RPMI7951 (cell line): ENCODE data around the gene CATSPER2. TPM values are rescaled to one million over a fixed set of nuclear protein-coding genes. Genes with fewer than 3 reads are reported as not detected.
A peak's percentile ranks its signal among the peaks of the same experiment; 100 is the strongest.
"Not testable (repeated sequence)": the region's sequence is repeated elsewhere in the genome, so short reads cannot be mapped to it uniquely, and the experiment has no call there.

Experiments used
- DNase-seq: peaks from one replicate; pipeline ENCODE4 v3.0.0-alpha.2; 2012; ENCODE audit warnings: low read depth
- total RNA-seq: library from RNA; depleted of rRNA; stranded (reverse); fragments of >200 nt; shearing (Covaris generic); gene quantifications from 2 replicates; pipeline ENCODE4 v1.2.3, GENCODE V29; 2014; rRNA removed

The CATSPER2 gene
- 0.60 and 1.9 TPM in 2 replicates for total RNA-seq

DNA sequence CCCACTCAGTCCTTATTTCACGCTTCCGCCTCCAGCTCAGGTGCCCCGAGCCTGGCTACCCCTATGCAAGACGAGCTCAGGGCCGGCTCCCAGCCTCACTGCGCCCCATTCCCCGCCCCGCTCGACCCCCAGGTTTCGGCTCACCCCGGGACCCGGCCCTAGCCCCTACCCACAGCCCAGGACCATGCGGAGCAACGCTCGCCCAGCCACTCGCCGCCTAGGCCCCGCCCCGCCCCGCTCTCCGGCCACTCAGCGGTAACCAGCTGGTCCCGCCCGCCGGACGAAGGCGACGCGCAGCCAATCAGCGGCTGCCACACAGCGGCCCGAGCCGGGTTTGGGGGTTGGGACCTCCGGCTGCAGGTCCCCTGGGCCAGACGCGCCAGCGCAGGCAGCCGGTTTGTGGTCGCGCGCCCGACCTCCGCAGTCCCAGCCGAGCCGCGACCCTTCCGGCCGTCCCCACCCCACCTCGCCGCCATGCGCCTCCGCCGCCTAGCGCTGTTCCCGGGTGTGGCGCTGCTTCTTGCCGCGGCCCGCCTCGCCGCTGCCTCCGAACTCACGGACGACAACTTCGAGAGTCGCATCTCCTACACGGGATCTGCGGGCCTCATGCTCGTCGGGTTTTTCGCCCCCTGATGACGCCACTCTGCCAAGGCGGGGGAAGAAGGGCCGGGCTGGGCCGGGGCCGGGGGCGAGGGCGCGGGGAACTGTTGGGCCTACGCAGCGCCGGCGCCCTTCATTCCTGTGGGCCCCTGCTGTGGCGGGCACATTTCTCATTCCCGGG is at the start of gene CATSPER2:
Gene CATSPER2 (minus strand): TSS at position 196 of the 781 bp plus-strand sequence. CDS start 783 bp downstream, outside the sequence.
- no peak for DNase-seq

DNA sequence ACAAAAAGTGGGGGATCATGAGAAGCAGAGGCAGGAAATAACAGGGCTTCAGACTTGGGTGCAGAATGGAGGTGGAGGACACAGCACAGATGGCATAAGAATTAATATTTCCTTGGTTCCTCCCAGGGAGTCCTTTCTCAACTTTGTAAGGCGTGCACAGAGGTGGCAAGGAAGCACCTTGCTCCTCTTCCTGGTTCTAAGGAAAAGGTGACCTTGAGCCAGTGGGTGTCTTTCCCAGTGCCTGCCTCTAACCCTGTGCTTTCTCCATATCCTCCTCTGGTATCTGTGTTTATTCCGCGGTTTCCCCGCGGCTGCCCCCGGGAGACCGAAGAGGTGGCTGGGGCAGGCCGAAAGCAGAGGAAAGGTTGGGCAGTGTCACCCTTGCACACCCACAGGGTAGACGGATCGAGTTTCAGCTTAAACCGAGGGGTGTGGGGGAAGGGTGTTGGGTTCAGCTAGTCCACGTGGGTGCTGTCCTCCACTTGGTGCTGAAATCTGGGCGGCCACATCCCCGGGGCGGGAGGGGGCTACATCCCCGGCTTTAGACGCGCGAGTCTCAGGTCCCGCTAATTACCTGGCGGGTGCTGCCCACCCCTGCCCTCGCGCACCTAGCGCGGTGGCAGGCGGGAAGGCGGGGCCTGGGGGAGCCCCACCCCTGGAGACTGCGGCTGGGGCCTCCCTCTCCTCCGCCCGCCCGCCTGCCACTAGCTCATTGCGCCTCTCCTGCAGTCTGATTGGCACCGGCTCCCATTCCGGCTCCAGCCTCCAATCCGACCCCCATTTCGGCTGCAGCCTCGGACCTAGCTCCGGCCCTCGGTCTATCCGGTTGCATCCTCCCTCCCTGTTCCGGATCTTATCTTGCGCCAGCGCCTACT is 44.7 kb upstream of the CATSPER2 start, which contains the start of gene CKMT1A:
Gene CKMT1A (plus strand): TSS at position 712 of the 875 bp plus-strand sequence. CDS start 192 bp downstream, outside the sequence.
- not testable (repeated sequence) for DNase-seq

DNA sequence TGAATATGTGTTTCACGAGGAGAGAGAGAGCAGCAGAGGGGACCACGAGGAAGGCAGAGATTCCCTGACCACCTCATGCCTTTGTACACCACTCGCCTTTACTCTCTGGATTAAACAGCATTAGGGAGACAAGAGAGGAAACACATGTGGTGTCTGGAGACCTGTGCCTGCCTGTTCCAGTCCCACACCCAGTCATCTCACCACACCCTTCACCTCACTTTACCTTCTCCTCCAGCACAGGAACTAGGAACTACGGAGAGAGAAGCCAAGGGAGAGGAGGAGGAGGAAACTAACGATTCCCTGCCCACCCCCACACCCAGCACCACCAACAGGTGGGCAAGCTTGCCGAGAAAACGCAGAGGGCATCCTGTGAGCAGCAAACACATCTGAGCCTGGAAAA is 44.0 kb upstream of the CATSPER2 start:
- DNase-seq, result not testable (repeated sequence)

DNA sequence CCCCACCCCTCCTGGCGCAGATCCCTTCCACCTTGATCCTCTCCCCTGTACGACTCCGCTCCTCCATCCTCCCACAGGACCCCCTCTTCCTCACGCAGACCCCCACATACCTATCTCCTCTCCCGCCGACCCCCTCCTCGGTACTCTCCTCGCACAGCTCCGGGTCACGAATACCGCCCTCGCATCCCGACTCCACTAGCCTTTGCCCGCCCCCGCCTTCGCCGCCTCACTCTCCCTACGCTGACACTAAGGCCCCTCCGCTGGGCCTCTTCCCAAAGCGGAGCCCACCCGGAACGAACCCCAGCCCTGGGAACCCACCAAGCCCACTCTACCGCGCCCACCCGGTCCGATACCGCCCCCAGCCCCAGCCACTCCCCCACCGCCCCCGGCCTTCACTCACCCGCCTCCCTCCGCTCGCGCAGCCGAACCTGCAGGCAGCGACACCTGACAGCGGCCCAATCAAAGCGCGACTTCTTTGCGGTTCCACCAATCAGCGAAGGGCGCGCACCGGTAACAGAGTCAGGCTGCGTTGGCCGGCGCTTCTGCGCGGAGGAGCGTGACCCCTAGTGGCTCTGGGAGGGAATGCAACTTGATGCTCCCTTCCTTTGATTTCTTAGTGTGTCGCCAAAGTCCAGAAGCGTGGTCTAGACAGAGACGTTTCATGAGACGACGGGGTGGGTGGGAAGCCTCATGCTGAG is 41.1 kb upstream of the CATSPER2 start:
- not testable (repeated sequence) for DNase-seq

DNA sequence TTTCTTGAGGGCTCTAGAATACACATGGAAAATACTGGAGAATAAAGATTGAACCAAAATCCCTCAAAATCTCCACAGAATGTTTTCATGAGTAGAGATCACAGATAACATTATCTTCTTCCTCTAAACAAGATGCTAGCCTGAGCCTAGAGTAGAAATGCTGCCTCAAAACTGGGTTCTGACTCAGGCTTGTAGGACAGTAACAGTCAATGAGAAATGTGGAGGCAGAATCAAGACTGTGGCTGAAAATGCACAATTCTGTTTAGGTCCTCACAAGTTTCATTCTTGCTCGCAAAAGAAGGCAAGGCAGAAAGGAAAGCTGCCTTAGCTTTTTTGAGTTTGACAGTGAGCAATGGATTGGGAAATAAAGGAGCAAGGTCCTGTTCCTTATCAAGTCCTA is 25.5 kb upstream of the CATSPER2 start:
- DNase-seq, result not testable (repeated sequence)

DNA sequence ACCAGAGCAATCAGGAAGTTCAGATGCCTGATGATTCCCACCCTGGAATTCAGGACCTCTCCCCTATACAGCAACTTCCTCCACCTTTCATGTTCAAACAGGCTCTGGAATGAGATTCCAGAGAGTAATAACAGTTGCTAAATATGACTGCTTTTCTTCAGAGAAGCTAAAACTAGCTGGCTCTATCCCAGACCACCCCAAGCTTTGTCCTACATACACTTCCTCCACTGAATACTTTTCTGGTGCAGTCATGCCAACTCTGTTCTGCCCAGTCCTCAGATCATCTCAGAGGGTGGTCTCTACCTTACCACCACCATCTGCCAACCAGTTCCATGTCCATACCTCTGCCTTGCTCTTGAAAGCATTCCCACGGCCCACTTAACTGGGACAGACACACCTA is 17.5 kb upstream of the CATSPER2 start:
- DNase-seq, result not testable (repeated sequence)

DNA sequence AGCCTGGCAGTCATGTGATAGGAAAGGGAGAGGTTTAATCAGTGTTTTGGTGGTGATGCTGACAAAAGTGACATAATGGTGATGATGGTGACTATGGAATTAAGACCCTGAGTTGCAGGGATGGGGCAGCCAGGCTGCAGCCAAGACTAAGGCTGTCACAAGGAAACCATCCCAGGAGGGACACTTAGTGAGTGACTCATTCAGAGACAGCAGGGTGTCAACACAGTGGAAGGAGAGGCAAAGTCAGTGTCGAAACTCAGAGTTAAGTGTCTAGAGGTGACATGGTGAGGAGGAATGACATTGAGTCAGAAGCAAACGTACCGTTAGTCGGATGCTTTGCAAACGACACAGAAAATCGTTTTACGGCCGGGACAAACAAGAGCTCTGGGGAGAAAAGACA is 14.7 kb upstream of the CATSPER2 start:
- DNase-seq, result not testable (repeated sequence)

DNA sequence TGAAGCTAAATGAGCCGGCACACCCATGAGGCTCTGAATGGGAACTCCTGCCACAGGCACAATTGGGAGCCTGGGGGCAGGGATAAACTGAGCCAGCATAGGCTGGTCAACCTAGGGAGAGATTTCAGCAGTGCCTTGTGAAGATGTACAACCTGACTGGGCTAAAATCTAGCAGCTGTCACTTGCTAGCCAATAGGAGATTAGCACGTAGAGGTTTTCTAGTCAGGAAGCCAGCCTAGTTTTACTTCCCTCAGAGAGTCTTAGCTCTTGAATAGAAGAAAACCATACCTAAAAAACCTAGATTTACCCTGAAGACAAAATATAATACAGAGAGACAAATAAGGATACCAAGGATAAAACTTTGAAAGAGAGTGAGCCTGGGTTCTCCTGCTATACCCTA is 13.6 kb upstream of the CATSPER2 start:
- DNase-seq, result not testable (repeated sequence)

DNA sequence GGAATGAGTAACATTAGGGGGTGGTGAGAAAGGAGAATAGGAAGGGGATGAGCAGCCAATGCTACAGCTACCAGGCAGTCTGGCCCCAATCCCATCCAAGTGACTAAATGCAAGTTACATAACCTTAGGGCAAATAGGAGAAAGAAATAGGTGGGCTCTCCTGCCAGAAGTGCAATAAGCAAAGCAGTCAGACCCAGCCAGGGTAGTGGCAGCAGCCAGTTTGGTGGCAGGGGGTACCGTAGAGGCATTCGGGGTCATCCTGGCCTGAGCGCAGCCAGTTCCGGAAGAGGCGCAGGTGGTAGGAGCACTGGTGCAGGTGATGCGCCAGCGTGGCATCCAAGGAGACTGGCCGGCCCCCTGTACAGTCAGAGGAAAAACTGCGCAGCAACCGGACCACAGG is 11.1 kb upstream of the CATSPER2 start:
- DNase-seq, result not testable (repeated sequence)

DNA sequence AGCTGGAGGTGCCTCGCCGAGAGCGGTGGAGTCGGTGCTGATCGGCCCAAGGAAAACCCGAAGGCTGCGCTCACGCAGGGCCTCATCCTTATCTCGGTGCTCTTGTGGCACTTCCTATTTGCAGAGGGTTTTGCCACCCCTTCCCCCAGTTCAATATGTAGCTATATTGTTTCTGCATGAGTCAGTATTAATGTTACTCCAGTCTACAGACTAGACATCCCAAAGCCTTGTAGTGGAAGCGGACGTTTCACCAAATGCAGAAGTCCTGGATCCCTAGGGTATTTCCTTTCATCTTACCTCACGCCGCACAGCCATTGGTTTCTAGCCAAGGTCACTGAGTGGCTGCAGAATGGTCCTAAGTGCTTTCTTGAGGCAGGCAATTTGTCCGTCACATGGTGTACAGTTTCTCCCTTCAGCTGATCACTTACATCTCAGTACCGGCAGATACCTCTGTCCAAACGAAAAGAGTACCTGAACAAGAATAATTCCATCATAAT is 834 bp upstream of the CATSPER2 start:
- DNase-seq, result not testable (repeated sequence)

DNA sequence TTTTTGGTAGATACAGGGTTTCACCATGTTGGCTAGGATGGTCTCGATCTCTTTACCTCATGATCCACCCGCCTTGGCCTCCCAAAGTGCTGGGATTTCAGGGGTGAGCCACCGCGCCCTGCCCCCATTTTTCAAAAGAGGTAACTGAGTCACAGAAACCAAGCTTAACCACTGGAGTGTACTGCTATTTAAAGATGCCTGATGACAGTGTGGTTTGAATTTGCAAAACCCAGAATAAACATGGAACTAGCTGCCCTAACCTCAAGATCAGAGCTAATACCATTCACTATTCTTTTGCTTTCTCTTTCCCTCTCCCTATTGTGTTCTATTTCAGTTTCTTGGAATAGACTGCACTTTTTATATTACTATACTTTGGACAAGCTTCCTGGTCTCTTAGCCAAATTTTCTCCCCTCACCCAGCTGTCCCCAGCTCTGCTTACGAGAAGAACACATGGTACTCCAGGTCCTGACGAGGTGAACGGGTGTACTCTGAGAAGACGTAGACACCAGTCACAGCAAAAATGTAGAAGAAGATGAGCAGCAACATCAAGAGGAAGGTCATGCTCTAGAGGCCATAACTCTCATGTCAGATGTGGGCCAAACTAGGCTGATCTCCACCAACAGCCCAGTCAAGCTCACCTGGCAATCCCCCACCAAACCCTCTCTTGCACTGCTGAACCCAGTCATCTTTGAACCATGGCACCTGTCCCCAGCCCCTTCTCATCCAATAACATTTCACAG is 10.0 kb downstream of the CATSPER2 start:
- DNase-seq, result not testable (repeated sequence)

DNA sequence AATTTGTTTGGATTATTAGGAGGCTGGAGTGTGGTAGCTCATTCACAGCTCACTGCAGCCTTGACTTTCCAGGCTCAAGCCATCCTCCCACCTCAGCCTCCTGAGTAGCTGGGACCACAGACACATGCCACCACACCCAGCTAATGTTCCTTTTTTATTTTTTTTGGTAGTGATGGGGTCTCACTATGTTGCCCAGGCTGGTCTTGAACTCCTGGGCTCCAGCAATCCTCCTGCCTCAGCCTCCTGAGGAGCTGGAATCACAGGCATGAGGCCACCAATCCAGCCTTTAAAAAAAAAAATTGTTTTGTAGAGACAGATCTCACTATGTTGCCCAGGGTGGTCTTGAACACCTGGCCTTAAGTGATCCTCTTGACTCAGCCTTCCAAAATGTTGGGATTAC is 21.7 kb downstream of the CATSPER2 start:
- not testable (repeated sequence) for DNase-seq

DNA sequence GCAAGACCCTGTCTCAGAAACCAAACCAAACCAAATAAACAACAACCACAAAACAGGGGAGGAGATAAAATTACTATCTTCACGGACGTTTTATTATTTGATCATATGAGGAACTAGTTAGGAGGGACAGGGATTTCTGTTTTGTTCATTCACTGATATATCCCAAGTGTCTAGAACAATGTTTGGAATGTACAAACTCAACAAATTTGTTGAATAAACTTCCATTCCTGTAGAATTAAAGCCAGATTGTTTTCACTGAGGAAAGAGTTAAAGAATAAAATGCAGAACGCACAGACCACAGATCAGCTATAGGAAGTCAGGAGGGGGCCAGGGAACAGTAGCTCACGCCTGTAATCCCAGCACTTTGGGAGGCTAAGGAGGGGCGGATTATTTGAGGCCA is 23.5 kb downstream of the CATSPER2 start:
- DNase-seq, result no peak

DNA sequence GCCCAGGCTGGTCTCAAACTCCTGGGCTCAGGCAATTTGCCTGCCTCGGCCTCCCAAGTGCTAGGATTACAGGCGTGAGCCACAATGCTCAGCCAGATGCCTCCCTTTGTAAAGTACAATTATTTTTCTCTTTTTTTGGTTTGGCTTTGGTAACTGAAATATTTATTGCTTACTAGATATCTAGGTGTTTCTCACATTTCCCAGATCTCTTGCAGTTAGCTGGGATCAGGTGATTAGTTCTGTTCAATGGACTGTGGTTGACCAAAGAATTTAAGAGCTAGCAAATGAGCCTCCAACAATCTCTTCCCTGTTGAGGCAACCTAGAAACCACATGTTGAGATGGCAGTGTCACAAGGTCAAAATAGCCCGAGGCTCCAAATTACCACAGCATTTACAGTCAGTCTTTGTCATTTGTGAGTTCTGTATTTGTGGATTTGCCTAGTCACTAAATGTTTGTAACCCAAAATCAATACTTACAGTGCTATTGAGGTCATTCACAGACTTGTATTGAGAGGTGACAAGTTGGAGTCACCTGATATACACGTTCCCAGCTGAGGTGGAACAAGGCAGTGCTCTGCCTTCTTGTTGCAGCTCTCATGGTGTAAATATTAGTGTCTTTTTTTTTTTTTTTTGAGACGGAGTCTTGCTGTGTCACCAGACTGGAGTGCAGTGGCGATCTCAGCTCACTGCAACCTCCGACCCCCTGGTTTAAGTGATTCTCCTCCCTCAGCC is 26.4 kb downstream of the CATSPER2 start:
- peak; percentile 71 for DNase-seq

DNA sequence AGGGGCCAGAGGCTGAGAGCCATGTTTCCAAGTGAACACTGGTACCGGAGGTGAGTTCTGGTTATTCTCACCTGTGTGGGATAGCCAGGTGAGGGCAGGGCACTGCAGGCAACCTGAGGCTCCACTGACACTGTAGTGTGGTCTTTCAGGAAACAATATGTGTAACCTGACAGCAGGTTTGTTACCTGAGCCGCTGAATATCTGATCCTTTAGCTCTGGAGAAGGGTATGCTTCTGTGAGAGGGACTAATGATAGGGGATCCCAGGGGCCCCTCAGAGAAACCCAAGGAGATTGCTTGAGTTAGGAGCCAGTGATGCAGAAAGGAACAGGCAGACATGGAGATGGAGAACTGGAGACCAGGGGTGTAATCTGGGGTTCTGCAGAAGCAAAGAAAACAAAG is 29.9 kb downstream of the CATSPER2 start, which contains the start of gene STRC:
Gene STRC (minus strand): TSS at position 101 of the 400 bp plus-strand sequence. CDS start 78 bp downstream, at position 23.
- DNase-seq, result not testable (repeated sequence)

DNA sequence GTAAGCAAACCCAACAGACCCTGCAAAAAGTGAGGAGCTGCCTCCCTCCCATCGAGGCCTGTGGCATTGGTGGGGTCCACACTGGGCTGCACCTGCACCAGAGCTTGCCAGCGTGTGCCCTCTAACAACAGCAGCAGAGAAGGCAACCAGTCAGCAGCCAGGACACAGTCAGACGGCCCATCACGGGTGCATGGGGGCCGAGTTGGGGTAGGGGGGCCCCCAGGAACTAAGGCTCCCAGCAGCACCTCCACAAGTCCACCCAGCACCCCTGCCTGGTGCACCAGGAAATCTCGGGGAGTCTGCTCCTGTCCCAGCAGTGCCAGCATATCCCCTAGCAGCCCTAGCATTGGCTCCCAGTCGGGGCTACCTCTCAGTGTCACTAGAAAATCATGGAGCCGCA is 30.9 kb downstream of the CATSPER2 start:
- not testable (repeated sequence) for DNase-seq

DNA sequence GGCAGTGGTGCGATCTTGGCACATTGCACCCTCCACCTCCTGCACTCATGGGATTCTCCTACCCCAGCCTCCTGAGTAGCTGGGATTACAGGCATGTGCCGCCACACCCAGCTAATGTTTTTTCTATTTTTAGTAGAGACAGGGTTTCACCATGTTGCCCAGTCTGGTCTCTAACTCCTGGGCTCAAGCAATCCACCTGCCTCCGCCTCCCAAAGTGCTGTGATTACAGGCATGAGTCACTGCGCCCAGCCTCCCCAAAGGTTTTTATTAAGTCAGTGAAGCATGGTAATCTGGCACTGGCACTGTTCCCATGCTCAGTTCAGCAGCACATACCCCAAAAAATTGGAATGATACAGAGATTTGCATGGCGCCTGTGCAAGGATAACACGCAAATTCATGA is 46.4 kb downstream of the CATSPER2 start:
- peak; percentile 79 for DNase-seq

DNA sequence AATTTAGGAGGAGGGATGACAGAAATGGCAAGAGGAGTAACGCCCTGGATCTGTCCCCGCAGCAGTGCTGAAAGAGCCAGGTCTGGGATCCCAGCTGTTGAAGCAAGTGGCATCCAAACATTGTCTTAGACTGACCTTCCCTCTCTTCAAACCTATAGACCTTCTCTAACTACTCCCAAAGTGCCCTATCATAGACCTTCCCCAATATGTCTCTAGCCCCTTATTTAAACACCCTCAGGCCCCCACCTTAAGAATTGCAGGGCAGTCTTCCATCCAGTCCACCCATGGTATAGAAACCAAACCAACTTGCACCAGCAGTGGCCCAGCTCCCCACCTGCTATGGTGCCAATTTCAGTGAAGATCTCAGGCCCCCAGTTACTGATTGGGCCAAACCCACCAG is 48.4 kb downstream of the CATSPER2 start:
- DNase-seq, result not testable (repeated sequence)

DNA sequence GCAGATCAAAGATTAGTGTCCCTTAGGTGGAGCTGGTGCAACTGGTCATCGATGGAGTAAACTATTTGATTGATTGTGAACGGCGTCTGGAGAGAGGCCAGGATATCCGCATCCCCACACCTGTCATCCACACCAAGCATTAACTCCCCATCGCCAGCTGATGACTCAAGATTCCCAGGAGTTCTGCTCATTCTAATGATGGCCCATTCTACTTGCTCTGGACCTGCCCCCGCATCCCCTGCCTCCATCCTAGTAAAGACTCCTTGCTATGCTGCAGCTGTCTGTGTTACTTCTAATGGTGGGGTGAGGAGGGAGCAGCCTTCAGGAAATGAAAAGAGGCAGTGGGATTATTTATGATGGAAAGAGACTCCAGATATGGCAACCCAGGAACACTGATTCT is 49.5 kb downstream of the CATSPER2 start:
- DNase-seq, result not testable (repeated sequence)
